WI38 (cell line): ENCODE results near the gene FRMD5.

Source experiments
- H3K4me3 ChIP-seq: 2 replicates; pipeline ENCODE4 v1.5.1; 2011; ENCODE audit warnings: low read depth, mild to moderate bottlenecking, control low read depth, low read length
- CTCF ChIP-seq: IDR thresholded peaks from 2 replicates; pipeline ENCODE4 v1.5.1; 2012; ENCODE audit warnings: low read depth, mild to moderate bottlenecking, control low read depth, low read length

The FRMD5 gene

DNA sequence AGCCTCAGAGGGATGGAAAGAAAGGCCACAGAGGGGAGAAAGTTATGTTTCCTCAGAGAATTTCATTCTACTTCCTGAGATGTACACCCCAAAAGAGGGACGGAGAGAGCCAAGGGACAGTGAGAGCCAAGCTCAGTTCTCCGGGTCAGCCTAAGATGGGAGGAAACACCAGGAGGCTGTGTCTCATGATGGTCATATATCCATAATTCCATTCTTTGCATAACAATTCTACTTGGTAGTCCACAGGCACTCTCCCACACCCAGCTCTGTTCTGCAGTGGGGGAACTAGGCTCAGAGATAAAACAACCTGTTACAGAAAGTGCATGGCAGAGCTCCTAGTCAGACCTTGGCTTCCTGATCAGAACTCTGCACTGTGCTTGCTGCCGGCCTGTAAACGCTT lies 313.8 kb downstream of the FRMD5 start:
- no peak for TF ChIP-seq CTCF
- H3K4me3 ChIP-seq, result no peak overlapping the region

GRCh38 chr15:43880406-43881194 lies 314.5 kb downstream of the FRMD5 start:
- no peak overlapping the region for H3K4me3 ChIP-seq
- no peak for TF ChIP-seq CTCF

- TF ChIP-seq CTCF, result no peak
Observed at GRCh38 chr15:43879386-43880355, 315.4 kb downstream of the FRMD5 start.

DNA sequence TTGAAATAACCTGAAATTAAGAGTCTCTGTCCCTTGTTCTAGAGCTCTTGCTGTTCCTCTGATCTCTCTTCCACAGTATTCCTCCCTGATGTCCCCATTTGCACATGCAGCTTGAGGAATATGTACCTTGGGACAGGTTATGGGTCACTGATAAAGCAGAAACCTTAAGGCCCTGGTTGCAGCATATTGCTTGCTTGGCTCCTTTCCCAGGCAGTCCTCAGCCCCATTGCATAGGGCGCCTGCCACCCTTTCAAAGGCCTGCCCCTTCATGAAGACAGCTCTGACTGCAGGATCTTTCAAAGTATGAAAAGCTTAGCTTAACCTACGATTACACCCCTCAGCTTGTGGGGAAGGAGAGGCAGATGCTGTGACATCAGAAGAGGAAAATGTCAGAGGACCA lies 316.6 kb downstream of the FRMD5 start:
- H3K4me3 ChIP-seq, result no peak overlapping the region
- TF ChIP-seq CTCF, result no peak

More at GRCh38 chr15:43879386-43880355, 315.4 kb downstream of the FRMD5 start:
- no peak overlapping the region for H3K4me3 ChIP-seq

- TF ChIP-seq CTCF, result no peak
- H3K4me3 ChIP-seq, result no peak overlapping the region
Observed at GRCh38 chr15:43877371-43877770, 317.7 kb downstream of the FRMD5 start.

GRCh38 chr15:43876872-43877271 lies 318.2 kb downstream of the FRMD5 start:
- no peak overlapping the region for H3K4me3 ChIP-seq
- no peak for TF ChIP-seq CTCF

DNA sequence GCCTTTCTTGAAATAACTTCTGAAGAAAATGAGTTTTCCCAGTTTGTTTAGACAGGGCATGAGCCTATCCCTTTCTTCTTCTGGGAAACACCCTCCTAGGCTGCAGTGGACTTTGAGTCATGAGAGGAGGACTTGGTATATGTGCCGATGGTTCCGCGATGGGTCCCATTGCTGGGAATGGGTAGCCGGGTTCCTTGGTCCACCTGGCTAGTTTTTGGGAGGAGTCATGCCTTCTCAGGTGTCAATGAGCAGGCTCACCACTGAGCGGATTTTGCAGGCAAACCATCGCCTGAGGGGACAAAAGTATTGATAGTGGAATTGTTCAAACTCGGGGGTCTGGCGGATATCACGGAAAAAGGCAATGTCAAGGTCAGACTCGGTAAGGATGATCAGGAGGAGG lies 321.4 kb downstream of the FRMD5 start:
- no peak overlapping the region for H3K4me3 ChIP-seq
- no peak for TF ChIP-seq CTCF
